ENCODE results near the gene PNKP.

- TF ChIP-seq CTCF (conservative IDR thresholded peaks at IDR 0.05 in 1 of 2, IDR thresholded peaks at IDR 0.05 in 1 of 2; ENCODE audit: extremely low read depth in 1 of 2, insufficient read depth in 1 of 2, low read depth in 1 of 2, low read length in 2 of 2), result no peak
- no peak for TF ChIP-seq EZH2 (IDR thresholded peaks at IDR 0.05; ENCODE audit: borderline replicate concordance, low read length)
These were observed 5.1 kb upstream of the PNKP start for GRCh38 chr19:49872245-49873128.
